ENCODE results near the gene NKPD1. TPM values are rescaled to one million over a fixed set of nuclear protein-coding genes. Genes with fewer than 3 reads are reported as not detected.

Gene NKPD1
- total RNA-seq, 1 donor = 0.36 TPM

DNA sequence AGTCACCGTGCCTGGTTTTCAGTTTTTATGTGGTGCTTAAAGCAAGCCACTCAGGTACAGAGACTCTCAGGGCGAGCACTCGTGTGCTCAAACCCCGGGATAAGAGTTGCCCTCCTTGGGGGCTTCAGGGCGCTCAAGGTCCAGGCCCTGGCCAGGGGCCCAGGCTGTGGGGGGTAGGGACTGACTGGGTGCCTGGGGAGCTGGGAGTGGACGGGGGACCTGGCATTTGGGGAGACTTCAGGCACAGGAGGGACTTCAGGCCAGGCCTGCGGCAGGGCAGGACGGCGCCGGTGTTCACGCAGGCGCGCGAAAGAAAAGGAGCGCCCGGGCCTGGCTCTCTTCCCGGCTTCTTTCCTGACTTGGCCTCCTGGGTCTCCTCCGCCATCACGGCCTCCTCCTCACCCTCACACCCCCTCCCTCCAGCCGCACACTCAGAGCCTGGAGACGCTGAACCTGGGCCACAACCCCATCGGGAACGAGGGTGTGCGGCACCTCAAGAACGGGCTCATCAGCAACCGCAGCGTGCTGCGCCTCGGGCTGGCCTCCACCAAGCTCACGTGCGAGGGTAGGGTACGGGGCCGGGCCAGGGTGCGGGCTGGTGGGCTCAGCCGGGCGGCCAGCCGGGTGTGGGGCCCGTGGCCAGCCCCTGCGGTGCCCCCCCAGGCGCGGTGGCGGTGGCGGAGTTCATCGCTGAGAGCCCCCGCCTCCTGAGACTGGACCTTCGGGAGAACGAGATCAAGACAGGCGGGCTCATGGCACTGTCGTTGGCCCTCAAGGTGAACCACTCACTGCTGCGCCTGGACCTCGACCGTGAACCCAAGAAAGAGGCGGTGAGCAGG is 16.1 kb downstream of the NKPD1 start:
- TF ChIP-seq, protein P1, sequence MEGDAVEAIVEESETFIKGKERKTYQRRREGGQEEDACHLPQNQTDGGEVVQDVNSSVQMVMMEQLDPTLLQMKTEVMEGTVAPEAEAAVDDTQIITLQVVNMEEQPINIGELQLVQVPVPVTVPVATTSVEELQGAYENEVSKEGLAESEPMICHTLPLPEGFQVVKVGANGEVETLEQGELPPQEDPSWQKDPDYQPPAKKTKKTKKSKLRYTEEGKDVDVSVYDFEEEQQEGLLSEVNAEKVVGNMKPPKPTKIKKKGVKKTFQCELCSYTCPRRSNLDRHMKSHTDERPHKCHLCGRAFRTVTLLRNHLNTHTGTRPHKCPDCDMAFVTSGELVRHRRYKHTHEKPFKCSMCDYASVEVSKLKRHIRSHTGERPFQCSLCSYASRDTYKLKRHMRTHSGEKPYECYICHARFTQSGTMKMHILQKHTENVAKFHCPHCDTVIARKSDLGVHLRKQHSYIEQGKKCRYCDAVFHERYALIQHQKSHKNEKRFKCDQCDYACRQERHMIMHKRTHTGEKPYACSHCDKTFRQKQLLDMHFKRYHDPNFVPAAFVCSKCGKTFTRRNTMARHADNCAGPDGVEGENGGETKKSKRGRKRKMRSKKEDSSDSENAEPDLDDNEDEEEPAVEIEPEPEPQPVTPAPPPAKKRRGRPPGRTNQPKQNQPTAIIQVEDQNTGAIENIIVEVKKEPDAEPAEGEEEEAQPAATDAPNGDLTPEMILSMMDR (IDR thresholded peaks at IDR 0.05; ENCODE audit: insufficient read depth, low read length) = no peak
- no peak overlapping the region for H3K4me3 ChIP-seq (ENCODE audit: low read depth, low read length)
- DNase-seq (ENCODE audit: low read depth) = no peak

DNA sequence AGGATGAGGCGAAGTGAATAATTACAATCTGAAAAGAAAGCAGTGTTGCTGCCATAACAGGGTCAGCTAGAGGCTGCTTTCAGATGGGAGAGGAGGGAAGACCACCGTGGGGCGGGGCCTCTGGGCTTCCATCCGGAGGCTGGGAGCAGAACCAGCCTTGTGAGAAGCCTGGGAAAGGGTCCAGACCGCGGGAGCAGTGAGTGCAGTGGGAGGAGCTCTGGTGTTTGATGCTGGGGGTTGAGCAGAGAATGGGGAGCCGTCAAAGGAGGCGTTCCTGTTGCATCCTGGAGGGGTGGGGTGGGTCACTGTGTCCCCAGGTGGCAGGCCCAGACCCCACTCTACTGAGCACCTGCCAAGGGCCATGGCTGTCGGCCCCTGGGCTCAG is 18.1 kb downstream of the NKPD1 start:
- H3K4me3 ChIP-seq (ENCODE audit: low read depth, low read length) = no peak overlapping the region
- peak; percentile 21 for DNase-seq (ENCODE audit: low read depth)
- TF ChIP-seq, protein P1 (IDR thresholded peaks at IDR 0.05; ENCODE audit: insufficient read depth, low read length) = no peak

DNA sequence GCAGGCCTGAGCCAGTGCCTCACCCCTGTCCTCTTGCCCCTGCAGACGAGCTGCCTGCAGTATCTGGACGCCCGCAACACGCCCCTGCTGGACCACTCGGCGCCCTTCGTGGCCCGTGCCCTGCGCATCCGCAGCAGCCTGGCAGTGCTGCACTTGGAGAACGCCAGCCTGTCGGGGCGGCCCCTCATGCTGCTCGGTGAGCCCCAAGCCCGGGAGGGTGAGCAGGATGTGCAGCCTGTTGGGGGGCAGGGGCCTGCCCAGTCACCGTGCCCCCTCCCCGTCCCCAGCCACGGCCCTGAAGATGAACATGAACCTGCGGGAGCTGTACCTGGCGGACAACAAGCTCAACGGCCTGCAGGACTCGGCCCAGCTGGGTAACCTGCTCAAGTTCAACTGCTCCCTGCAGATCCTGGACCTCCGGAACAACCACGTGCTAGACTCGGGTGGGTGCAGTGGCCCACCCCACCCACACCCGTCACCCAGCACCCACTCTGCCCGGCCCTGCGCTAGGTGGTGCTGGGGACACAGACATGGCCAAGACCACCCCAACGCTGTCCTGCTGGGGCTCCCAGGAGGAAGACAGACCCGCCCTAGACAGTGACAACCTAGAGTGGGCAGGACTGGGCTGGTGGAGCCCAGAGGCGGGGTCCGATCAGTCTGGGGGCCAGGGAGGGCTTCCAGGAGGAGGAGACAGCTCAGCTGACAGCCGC is 18.6 kb downstream of the NKPD1 start:
- no peak for DNase-seq (ENCODE audit: low read depth)
- no peak overlapping the region for H3K4me3 ChIP-seq (ENCODE audit: low read depth, low read length)
- TF ChIP-seq, protein P1 (IDR thresholded peaks at IDR 0.05; ENCODE audit: insufficient read depth, low read length) = no peak

DNA sequence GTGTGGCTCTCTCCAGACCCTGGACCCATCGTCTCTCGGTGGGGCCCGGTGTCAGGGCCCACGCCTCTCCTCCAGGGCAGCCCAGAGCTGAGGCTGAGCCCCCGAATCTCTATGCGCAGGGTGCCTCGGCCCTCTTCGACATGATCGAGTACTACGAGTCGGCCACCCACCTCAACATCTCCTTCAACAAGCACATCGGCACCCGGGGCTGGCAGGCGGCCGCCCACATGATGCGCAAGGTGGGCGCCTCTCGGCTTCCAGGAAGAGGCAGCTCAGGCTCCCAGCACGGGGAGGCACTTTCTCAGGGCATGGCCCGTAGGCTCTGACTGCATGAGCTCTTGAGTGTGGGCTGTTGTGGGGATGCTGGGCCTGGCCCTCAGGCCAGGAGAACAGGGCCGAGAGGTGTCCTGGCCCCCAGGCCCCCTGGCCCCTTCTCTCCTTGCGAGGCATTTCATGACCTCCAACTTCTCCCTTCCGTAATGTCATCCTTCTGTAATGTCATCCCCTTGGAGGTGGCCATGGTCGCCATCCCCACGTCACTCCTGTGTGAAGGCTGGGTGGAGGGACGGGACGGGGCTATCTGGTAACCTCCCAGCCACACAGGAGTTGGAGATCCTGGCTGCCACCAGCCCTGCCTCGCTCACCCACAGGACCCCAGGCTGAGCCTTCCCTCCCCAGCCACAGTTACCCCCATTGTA is 19.4 kb downstream of the NKPD1 start:
- no peak for DNase-seq (ENCODE audit: low read depth)
- H3K4me3 ChIP-seq (ENCODE audit: low read depth, low read length) = no peak overlapping the region
- TF ChIP-seq, protein P1 (IDR thresholded peaks at IDR 0.05; ENCODE audit: insufficient read depth, low read length) = no peak

DNA sequence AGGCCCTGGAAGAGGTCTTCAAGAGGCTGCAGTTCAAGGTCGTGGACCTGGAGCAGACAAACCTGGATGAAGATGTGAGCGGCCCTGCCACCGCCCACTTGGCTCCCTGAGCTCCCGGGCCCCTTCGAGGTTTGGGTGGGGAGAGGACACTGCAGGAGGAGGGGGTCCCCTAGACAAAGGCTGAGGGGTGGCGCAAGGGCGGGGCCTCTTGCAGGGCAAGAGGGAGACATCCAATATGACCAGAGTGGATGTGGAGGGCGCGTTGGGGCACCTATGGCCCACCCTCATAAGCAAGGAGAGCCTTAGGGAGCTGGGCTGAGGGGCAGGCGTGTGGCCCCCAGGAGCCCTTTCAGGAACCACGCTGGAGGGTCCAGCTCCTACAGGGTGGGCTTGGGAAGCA is 20.2 kb downstream of the NKPD1 start:
- DNase-seq (ENCODE audit: low read depth) = no peak
- TF ChIP-seq, protein P1 (IDR thresholded peaks at IDR 0.05; ENCODE audit: insufficient read depth, low read length) = no peak
- no peak overlapping the region for H3K4me3 ChIP-seq (ENCODE audit: low read depth, low read length)

DNA sequence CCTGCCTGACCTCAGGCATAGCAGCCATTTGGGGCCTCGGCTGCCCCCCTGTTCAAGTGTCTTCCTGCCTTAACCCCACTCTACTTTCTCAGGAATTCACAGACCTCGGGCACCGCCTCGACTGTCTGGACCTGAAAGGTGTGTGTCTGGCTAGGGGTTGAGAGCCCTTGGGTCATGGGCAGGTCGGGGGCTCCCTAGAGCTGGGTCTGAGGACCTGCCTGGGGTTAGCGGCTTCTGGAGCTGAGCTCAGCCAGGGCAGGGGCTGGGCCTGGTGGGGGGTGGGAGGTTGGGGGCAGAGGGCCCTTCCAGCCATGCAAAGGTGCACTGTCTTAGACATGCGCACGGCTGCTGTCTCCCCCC is 20.7 kb downstream of the NKPD1 start:
- TF ChIP-seq, protein P1 (IDR thresholded peaks at IDR 0.05; ENCODE audit: insufficient read depth, low read length) = no peak
- H3K4me3 ChIP-seq (ENCODE audit: low read depth, low read length) = no peak overlapping the region

More for the DNA sequence above, 20.7 kb downstream of the NKPD1 start:
- DNase-seq (ENCODE audit: low read depth) = no peak
